Measurements from ENCODE around the gene CPN1.

The CPN1 gene

DNA sequence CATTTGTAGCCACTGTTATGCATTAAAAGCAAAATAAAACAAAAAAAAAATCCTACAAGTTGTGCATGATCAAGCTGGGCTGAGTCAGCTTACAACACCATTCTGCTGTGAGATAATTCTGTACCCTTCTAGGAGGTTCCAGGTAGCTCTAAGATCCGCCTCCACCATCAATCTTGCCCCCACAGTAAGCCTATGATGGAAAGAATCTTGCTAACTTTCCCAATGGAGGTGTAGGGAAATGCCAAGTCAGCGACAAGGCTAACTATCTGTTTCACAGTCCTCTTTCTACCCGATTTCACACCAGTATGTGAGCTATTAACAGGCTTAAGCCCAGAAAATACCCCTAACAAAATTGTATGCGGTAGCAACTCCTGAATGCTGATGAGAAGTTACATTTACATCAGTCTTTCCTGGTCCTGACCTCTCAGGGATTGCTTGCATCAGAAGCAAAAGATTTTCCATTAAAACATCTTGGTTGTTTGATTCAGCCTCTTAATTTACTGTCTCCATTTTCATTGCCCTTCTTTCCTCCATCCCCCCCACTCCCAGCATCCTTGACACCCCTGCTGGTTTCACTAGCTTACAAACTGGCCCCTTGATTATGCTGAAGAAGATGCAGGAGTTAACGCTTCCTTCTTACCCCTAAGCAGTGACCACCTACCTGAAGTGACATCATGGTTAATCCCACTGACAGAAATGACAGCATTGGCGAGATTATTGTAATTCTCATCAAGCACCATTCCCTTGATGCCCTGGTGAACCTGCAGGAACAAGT is 27.8 kb downstream of the CPN1 start:
- no peak overlapping the region for H3K4me3 ChIP-seq (ENCODE audit: low read depth, low read length)
- DNase-seq (ENCODE audit: low read depth): no peak
- TF ChIP-seq, protein P1, sequence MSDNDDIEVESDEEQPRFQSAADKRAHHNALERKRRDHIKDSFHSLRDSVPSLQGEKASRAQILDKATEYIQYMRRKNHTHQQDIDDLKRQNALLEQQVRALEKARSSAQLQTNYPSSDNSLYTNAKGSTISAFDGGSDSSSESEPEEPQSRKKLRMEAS (IDR thresholded peaks at IDR 0.05; ENCODE audit: low read depth, low read length): no peak

DNA sequence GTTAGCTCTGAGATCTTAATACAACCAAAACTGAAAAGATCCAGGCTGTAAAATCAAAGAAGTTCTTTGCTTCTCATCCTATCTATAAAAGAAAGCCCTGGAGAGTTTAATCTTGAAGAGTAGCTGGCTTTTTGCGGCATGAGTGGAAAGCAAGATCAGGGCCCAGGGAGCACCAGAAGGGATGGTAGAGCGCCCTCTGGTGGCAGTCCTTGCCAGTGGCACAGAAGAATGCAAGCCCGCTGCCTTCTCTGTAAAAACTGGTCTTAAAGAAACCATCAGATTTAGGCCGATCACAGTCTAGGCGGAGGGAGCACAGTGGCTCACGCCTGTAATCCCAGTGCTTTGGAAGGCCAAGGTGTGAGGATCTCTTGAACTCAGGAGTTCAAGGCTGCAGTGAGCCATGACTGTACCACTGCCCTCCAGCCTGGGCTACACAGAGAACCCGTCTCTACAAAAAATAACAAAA is 35.6 kb downstream of the CPN1 start:
- no peak overlapping the region for H3K4me3 ChIP-seq (ENCODE audit: low read depth, low read length)
- no peak for TF ChIP-seq POLR2A (IDR thresholded peaks at IDR 0.05; ENCODE audit: extremely low read depth, insufficient read length)
- TF ChIP-seq, protein P2, sequence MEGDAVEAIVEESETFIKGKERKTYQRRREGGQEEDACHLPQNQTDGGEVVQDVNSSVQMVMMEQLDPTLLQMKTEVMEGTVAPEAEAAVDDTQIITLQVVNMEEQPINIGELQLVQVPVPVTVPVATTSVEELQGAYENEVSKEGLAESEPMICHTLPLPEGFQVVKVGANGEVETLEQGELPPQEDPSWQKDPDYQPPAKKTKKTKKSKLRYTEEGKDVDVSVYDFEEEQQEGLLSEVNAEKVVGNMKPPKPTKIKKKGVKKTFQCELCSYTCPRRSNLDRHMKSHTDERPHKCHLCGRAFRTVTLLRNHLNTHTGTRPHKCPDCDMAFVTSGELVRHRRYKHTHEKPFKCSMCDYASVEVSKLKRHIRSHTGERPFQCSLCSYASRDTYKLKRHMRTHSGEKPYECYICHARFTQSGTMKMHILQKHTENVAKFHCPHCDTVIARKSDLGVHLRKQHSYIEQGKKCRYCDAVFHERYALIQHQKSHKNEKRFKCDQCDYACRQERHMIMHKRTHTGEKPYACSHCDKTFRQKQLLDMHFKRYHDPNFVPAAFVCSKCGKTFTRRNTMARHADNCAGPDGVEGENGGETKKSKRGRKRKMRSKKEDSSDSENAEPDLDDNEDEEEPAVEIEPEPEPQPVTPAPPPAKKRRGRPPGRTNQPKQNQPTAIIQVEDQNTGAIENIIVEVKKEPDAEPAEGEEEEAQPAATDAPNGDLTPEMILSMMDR (IDR thresholded peaks at IDR 0.05; ENCODE audit: low read depth, low read length): peak; percentile 98
- DNase-seq (ENCODE audit: low read depth): peak; percentile 83

DNA sequence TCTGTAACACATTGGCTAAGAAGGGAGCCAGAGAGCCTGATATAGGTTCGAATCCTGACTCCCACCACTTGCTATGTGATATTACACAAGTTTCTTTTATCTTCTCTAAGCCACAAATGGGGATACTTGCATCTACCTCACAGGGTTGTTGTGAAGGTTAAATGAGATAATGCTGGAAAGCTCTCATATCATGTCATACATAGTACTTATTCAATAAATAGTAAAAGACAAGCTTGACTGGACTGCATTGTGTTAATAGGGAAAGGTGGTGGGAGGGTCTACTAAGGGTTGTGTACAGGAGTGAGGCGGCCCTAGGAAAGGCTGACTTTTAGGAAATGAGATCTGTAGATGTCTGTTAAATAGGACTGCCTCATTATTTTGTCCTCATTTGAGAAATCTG is 36.1 kb downstream of the CPN1 start:
- H3K4me3 ChIP-seq (ENCODE audit: low read depth, low read length): no peak overlapping the region
- TF ChIP-seq, protein P2 (IDR thresholded peaks at IDR 0.05; ENCODE audit: low read depth, low read length): no peak
- TF ChIP-seq MYC (IDR thresholded peaks at IDR 0.05; ENCODE audit: low read depth, low read length) (no peak), POLR2A (IDR thresholded peaks at IDR 0.05; ENCODE audit: extremely low read depth, insufficient read length) (no peak)
- TF ChIP-seq, protein P1 (IDR thresholded peaks at IDR 0.05; ENCODE audit: low read depth, low read length): no peak
- no peak for DNase-seq (ENCODE audit: low read depth)

DNA sequence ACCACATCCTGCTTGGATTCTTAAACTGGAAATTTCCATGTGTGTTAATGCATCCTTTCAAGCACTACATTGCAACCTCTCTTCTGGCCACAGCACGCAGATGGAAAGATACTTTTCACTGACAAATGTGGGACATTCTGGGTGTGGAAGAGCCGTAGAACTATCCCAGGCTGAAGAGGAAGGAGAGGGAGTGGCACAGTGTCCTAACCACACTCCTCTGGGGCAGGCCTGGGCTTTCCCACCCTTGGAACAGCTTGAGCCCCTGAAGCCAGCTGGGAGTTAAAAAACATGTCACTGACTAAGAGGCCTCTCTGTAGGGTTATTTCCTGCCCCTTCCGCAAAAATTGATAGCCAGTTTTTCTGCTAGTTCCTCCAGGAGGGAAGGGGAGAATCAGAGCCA is 37.9 kb downstream of the CPN1 start:
- DNase-seq (ENCODE audit: low read depth): peak; percentile 22
- TF ChIP-seq, protein P2 (IDR thresholded peaks at IDR 0.05; ENCODE audit: low read depth, low read length): no peak
- no peak for TF ChIP-seq MYC (IDR thresholded peaks at IDR 0.05; ENCODE audit: low read depth, low read length)
- TF ChIP-seq, protein P1 (IDR thresholded peaks at IDR 0.05; ENCODE audit: low read depth, low read length): no peak
- no peak for TF ChIP-seq POLR2A (IDR thresholded peaks at IDR 0.05; ENCODE audit: extremely low read depth, insufficient read length)

DNA sequence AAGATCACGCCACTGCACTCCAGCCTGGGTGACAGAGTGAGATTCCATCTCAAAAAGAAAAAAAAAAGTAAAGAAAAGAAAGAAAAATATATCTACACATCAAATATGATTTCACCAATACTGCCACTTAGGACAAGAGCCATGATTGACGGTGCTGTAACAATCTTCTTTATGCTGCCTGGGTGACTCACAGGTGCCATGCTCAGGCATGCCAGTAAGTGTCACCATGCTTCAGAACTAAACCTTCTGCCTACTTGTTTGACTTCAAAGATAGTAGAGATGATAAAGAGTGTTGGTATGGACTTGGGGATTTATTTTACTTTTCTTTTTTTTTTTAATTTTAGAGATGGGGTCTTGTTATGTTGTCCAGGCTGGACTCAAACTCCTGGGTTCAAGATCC is 38.3 kb downstream of the CPN1 start:
- DNase-seq (ENCODE audit: low read depth): no peak
- TF ChIP-seq, protein P1 (IDR thresholded peaks at IDR 0.05; ENCODE audit: low read depth, low read length): no peak
- TF ChIP-seq, protein P2 (IDR thresholded peaks at IDR 0.05; ENCODE audit: low read depth, low read length): no peak
- TF ChIP-seq POLR2A (IDR thresholded peaks at IDR 0.05; ENCODE audit: extremely low read depth, insufficient read length) (no peak), MYC (IDR thresholded peaks at IDR 0.05; ENCODE audit: low read depth, low read length) (no peak)
- no peak overlapping the region for H3K4me3 ChIP-seq (ENCODE audit: low read depth, low read length)

More for the DNA sequence above, 37.9 kb downstream of the CPN1 start:
- no peak overlapping the region for H3K4me3 ChIP-seq (ENCODE audit: low read depth, low read length)

DNA sequence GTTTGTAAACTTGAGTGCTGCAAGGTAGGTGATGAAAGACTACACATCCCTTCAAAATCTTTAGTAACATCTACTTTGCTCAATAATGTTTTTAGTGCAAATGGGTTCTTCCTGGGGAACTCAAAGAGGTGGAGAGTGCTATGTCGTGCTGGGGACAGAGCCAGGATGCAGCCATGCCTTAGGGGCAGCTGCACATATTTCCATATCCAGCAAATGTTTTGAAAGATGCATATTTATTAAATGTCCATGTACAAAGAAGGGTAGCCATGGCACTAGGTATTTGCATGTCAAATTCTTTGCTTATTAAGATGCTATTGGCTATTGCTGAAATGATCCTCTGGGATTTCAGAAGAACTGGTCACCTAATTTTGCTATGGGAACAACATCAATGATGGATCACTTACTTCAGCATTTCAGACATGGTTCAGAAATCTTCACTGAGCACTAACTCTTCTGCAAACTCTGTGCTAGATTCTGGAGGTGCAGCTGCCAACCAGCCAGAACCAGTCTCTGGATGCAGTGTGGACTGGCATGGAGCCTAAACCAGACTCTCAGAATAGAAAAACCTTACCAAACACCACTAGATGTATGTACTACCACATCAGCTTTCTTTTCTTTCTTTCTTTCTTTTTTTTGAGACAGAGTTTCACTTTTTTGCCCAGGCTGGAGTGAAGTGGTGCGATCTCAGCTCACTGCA is 40.2 kb downstream of the CPN1 start:
- no peak for DNase-seq (ENCODE audit: low read depth)
- TF ChIP-seq, protein P1 (IDR thresholded peaks at IDR 0.05; ENCODE audit: low read depth, low read length): no peak
- TF ChIP-seq, protein P2 (IDR thresholded peaks at IDR 0.05; ENCODE audit: low read depth, low read length): no peak
- TF ChIP-seq POLR2A (IDR thresholded peaks at IDR 0.05; ENCODE audit: extremely low read depth, insufficient read length) (no peak), MYC (IDR thresholded peaks at IDR 0.05; ENCODE audit: low read depth, low read length) (no peak)
- H3K4me3 ChIP-seq (ENCODE audit: low read depth, low read length): no peak overlapping the region

Measured in NB4 (cell line).